Upper lobe of left lung (tissue), 6 donors: ENCODE data around the gene ZSWIM8. TPM values are rescaled to one million over a fixed set of nuclear protein-coding genes. Genes with fewer than 3 reads are reported as not detected.
"Not testable (repeated sequence)": the region's sequence is repeated elsewhere in the genome, so short reads cannot be mapped to it uniquely, and the experiment has no call there.

ENCODE experiments used
- ATAC-seq, 2 donors: fragments of 200-7000 bp; cut with Tn5 transposase; one replicate each; pipeline ENCODE4 v1.9.1; 2022; ENCODE audit warnings: mild to moderate bottlenecking in 2 of 2, moderate library complexity in 2 of 2; ENCODE audit not compliant: low FRiP score in 2 of 2
- DNase-seq, 2 donors: peaks; one replicate each; pipeline ENCODE4 v3.0.0-alpha.2; 2019 to 2020
- H3K27ac ChIP-seq, 4 donors: fragments of 200-600 bp; sonication (generic); one replicate each; pipeline ENCODE4 v1.5.1; 2016 to 2019
- H3K27me3 ChIP-seq, 4 donors: fragments of 200-600 bp; sonication (generic); one replicate each; pipeline ENCODE4 v1.5.1; 2017 to 2019
- H3K36me3 ChIP-seq, 4 donors: fragments of 200-600 bp; sonication (generic); one replicate each; pipeline ENCODE4 v1.5.1; 2016 to 2019
- H3K4me1 ChIP-seq, 4 donors: fragments of 200-600 bp; sonication (generic); one replicate each; pipeline ENCODE4 v1.5.1; 2018 to 2019
- H3K4me3 ChIP-seq, 4 donors: fragments of 200-600 bp; sonication (generic); one replicate each; pipeline ENCODE4 v1.5.1; 2017 to 2019; ENCODE audit warnings: mild to moderate bottlenecking in 2 of 4, moderate library complexity in 1 of 4
- H3K9me3 ChIP-seq, 4 donors: fragments of 200-600 bp; sonication (generic); one replicate each; pipeline ENCODE4 v1.5.1; 2018 to 2019
- EP300 ChIP-seq, 4 donors: sonication (generic); formaldehyde crosslinking; IDR thresholded peaks; one replicate each; pipeline ENCODE4 v1.5.1; 2017; ENCODE audit warnings: antibody characterized with exemption in 4 of 4, control low read depth in 2 of 4
- POLR2A ChIP-seq, 4 donors: fragments of 450-650 bp; IDR thresholded peaks; one replicate each; pipeline ENCODE4 v1.5.1; 2016 to 2017; ENCODE audit warnings: antibody characterized with exemption in 4 of 4, mild to moderate bottlenecking in 2 of 4
- POLR2AphosphoS5 ChIP-seq, 2 donors: sonication (generic); formaldehyde crosslinking; IDR thresholded peaks; one replicate each; pipeline ENCODE4 v1.5.1; 2017; ENCODE audit warnings: antibody characterized with exemption in 2 of 2
- WGBS, 2 donors: methylation state at CpG; one replicate each; pipeline ENCODE4 v1.1.5; 2017 to 2018; 5-methylcytosine and 5-hydroxymethylcytosine counted together
- total RNA-seq, 6 donors: library from RNA; depleted of rRNA in 4 of 6; stranded (reverse); fragments of >200 nt in 4 of 6; gene quantifications; one replicate each; pipeline versions ENCODE4 v1.1.0 to v1.2.1, GENCODE V29; 2016 to 2021
- TF ChIP-seq, protein P1 (sequence below), 6 experiments: fragments of 450-650 bp in 4 of 6; fragments of 200-600 bp in 2 of 6; sonication (generic) in 2 of 6; IDR thresholded peaks; one replicate each; pipeline ENCODE4 v1.5.1; 2016 to 2019; ENCODE audit warnings: antibody characterized with exemption in 6 of 6
- donor health status: DM: no; HTN: no; CAD: no; lungs with moderate emphysema.
- donor health status: DM: no; HTN: yes; CAD: no; lungs with severe emphysema.

ZSWIM8 gene
- total RNA-seq, 6 donors from 2014 or later = 54.9 to 202 (median 109) TPM

DNA sequence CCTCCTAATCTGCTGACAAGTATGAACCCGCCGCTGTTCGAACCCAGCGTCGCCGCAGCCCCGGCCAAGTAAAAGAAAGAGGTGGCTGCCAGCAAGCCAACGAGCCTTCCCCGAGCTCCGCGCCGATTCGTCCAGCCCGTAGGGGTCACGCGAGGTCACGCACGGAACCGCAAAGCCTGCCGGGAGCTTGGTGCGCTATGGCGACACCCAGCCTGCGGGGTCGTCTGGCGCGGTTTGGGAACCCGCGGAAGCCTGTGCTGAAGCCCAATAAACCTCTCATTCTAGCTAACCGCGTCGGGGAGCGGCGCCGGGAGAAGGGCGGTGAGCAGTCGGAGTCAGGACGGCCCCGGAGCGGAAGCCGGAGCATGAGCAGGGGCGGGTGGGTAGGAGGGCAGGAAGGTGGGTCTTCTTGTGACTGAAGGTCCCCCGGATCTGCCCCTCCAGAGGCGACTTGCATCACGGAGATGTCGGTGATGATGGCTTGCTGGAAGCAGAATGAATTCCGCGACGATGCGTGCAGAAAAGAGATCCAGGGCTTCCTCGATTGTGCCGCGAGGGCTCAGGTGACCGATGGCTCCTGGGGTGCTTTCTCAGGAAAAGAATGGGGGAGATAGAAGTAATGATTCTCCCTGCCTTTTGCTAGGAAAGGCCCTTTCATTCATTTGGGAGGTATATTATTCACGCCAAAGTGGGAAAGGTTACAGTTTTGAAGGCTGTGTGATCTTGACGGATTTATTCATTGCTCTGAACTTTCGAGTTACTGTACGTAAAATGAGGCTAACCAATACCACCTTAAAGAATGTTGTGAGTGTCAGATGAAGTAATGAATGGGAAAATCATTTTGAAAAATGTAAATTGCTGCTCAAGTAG, 3.3 kb upstream of the ZSWIM8 start, which contains the start of gene CHCHD1:
CHCHD1 (plus strand) TSS at position 170 of the 870 bp plus-strand sequence; CDS start at position 198, 28 bp downstream.
- TF ChIP-seq EP300 (IDR thresholded peaks at IDR 0.05) (no peak), POLR2AphosphoS5 (IDR thresholded peaks at IDR 0.05) (peak; percentile 90 to 93), POLR2A (IDR thresholded peaks at IDR 0.05) (peak in 1 of 4 donors; percentile 78)
- TF ChIP-seq, protein P1, sequence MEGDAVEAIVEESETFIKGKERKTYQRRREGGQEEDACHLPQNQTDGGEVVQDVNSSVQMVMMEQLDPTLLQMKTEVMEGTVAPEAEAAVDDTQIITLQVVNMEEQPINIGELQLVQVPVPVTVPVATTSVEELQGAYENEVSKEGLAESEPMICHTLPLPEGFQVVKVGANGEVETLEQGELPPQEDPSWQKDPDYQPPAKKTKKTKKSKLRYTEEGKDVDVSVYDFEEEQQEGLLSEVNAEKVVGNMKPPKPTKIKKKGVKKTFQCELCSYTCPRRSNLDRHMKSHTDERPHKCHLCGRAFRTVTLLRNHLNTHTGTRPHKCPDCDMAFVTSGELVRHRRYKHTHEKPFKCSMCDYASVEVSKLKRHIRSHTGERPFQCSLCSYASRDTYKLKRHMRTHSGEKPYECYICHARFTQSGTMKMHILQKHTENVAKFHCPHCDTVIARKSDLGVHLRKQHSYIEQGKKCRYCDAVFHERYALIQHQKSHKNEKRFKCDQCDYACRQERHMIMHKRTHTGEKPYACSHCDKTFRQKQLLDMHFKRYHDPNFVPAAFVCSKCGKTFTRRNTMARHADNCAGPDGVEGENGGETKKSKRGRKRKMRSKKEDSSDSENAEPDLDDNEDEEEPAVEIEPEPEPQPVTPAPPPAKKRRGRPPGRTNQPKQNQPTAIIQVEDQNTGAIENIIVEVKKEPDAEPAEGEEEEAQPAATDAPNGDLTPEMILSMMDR (IDR thresholded peaks at IDR 0.05) = peak in 1 of 6 experiments; percentile 7
- DNase-seq = peak; percentile 92 to 98
- Histone ChIP-seq H3K36me3 (peaks cover 0 to 29% (median 10%) of the 10 kb centered on the region in 4 donors), H3K27me3 (no peaks in the 10 kb centered on the region), H3K4me3 (peak within 1 kb of the TSS; percentile 59 to 98 (median 80)), H3K27ac (peak within 1 kb of the TSS; percentile 86 to 97 (median 91)), H3K4me1 (peaks cover 35 to 54% (median 40%) of the 10 kb centered on the region in 4 donors), H3K9me3 (no peaks in the 10 kb centered on the region)
- peak; percentile 90 to 93 for ATAC-seq
- WGBS, 2 donors = 0 to 1% methylated on average over 17 to 29 of the region's 57 CpGs

DNA sequence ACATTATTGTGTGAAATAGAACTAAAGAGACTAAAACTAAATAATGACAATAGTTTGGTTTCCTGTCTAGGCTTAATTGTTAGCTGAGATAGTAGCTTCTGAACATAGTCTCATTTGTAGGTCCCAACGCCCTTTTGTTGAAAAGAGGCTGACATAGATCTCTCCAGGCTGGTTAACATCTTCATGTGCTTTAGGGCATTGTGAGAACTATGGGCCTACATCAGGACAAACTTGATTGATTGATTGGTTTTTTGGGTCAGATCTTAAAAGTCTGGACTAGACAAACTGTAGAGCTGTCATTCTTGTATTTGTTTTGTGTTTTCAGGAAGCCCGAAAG, 2.7 kb upstream of the ZSWIM8 start:
- 44 to 50% methylated on average over 2 of the region's 2 CpGs for WGBS, 2 donors
- Histone ChIP-seq H3K36me3 (peaks cover 0 to 23% (median 9%) of the 10 kb centered on the region in 4 donors), H3K4me3 (peak overlapping the region in 3 of 4 donors; percentile 76 to 98 (median 83)), H3K27ac (peak overlapping the region; percentile 86 to 97 (median 91)), H3K9me3 (no peaks in the 10 kb centered on the region), H3K27me3 (no peaks in the 10 kb centered on the region), H3K4me1 (peaks cover 41 to 60% (median 45%) of the 10 kb centered on the region in 4 donors)
- ATAC-seq (no peak), DNase-seq (no peak)
- TF ChIP-seq, protein P1 (IDR thresholded peaks at IDR 0.05) = no peak
- TF ChIP-seq POLR2A (IDR thresholded peaks at IDR 0.05) = no peak
- TF ChIP-seq EP300 (IDR thresholded peaks at IDR 0.05) = no peak
- no peak for TF ChIP-seq POLR2AphosphoS5 (IDR thresholded peaks at IDR 0.05)

DNA sequence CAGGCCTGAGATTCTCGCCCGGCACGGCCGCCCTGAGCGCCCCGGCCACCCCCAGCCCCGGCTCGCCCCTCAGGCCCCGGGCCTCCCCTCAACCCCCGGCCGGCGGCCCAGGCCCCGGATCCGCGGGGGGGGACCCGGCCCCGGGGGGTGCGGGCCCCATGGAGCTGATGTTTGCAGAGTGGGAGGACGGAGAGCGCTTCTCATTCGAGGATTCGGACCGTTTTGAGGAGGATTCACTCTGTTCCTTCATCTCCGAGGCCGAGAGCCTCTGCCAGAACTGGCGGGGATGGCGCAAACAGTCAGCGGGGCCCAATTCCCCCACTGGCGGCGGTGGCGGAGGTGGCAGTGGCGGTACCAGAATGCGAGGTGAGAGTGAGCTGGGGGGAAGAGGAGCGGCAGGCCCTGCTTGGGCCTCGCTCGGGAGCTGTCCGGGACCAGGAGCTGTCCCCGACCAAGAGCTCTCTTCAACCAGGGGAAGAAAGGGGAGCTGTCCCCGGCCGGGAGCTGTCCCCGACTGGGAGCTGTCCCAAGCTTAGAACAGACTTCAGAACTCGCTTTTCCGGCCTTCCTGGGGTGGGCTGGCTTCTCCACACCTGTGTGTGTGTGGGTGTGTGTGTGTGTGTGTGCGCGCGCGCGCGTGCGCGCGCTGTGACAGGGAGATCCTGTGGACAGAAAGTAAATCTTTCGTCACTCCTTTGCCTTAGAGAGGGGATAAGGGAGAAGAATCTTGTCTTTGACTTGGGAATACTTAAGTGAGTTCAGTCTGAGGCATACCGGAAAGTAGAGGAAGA, 510 bp downstream of the ZSWIM8 start:
- 1% methylated on average over 15 to 38 of the region's 54 CpGs for WGBS, 2 donors
- Histone ChIP-seq H3K9me3 (no peaks in the 10 kb centered on the region), H3K27ac (peak overlapping the region; percentile 90 to 96 (median 92)), H3K36me3 (peaks cover 18 to 24% (median 22%) of the 10 kb centered on the region in 4 donors), H3K27me3 (no peaks in the 10 kb centered on the region), H3K4me3 (peak overlapping the region; percentile 70 to 99 (median 85)), H3K4me1 (peaks cover 39 to 52% (median 43%) of the 10 kb centered on the region in 4 donors)
- peak; percentile 69 to 92 for DNase-seq
- no peak for TF ChIP-seq POLR2A (IDR thresholded peaks at IDR 0.05)
- no peak for TF ChIP-seq EP300 (IDR thresholded peaks at IDR 0.05)
- TF ChIP-seq, protein P1 (IDR thresholded peaks at IDR 0.05) = no peak
- no peak for TF ChIP-seq POLR2AphosphoS5 (IDR thresholded peaks at IDR 0.05)
- ATAC-seq = peak; percentile 3 to 60

GRCh38 chr10:73786512-73786885, 1.1 kb downstream of the ZSWIM8 start:
- no peak for ATAC-seq
- H3K4me1 ChIP-seq = peaks cover 35 to 47% (median 39%) of the 10 kb centered on the region in 4 donors
- 3 to 5% methylated on average over 2 of the region's 2 CpGs for WGBS, 2 donors

GRCh38 chr10:73787031-73787800, 1.8 kb downstream of the ZSWIM8 start:
- Histone ChIP-seq H3K36me3 (peaks cover 31 to 37% (median 35%) of the 10 kb centered on the region in 4 donors), H3K27ac (peak overlapping the region in 1 of 4 donors; percentile 92), H3K4me1 (peaks cover 35 to 45% (median 38%) of the 10 kb centered on the region in 4 donors), H3K4me3 (peak overlapping the region in 3 of 4 donors; percentile 70 to 99 (median 84))
- 92 to 94% methylated on average over 17 to 21 of the region's 21 CpGs for WGBS, 2 donors
- DNase-seq, H3K9me3 ChIP-seq, ATAC-seq, H3K27me3 ChIP-seq: not testable (repeated sequence)

More at GRCh38 chr10:73786512-73786885, 1.1 kb downstream of the ZSWIM8 start:
- no peaks in the 10 kb centered on the region for H3K9me3 ChIP-seq
- H3K27me3 ChIP-seq = no peaks in the 10 kb centered on the region
- TF ChIP-seq, protein P1 (IDR thresholded peaks at IDR 0.05) = no peak
- no peak for TF ChIP-seq EP300 (IDR thresholded peaks at IDR 0.05)
- no peak for TF ChIP-seq POLR2A (IDR thresholded peaks at IDR 0.05)
- no peak for TF ChIP-seq POLR2AphosphoS5 (IDR thresholded peaks at IDR 0.05)
- no peak for DNase-seq
- H3K36me3 ChIP-seq = peaks cover 24 to 30% (median 28%) of the 10 kb centered on the region in 4 donors
- H3K4me3 ChIP-seq = peak overlapping the region; percentile 70 to 99 (median 85)
- peak overlapping the region; percentile 90 to 96 (median 92) for H3K27ac ChIP-seq
